Thyroid gland (tissue), 4 donors: ENCODE data around the gene DDX56.

ENCODE experiments used
- POLR2A ChIP-seq, 2 donors: fragments of 450-650 bp; IDR thresholded peaks; one replicate each; pipeline ENCODE4 v1.6.1; 2017; ENCODE audit warnings: antibody characterized with exemption in 2 of 2, mild to moderate bottlenecking in 2 of 2, moderate library complexity in 1 of 2
- TF ChIP-seq, protein P1 (sequence below), 6 experiments: fragments of 200-600 bp in 3 of 6; fragments of 450-650 bp in 3 of 6; sonication (generic) in 3 of 6; IDR thresholded peaks; one replicate each; pipeline ENCODE4 v1.5.1; 2016 to 2019; ENCODE audit warnings: antibody characterized with exemption in 6 of 6, mild to moderate bottlenecking in 2 of 6, inconsistent platforms in 1 of 6, moderate library complexity in 1 of 6

DNA sequence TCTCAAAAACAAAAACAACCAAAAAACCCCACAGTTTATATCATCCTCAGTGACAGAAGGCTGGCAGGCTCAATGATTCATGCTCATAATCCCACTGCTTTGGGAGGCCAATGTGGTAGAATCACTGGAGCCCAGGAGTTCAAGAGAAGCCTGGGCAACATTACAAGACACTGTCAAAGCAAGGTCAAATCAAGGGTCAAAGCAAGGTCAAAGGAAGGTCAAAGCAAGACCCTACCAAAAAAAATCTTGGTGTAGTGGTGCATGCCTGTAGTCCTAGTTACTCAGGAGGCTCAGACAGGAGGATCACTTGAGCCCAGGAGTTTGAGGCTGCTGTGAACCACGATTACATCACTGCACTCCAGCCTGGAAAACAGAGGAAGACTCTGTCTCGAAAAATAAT lies 18.4 kb downstream of the DDX56 start:
- TF ChIP-seq, protein P1, sequence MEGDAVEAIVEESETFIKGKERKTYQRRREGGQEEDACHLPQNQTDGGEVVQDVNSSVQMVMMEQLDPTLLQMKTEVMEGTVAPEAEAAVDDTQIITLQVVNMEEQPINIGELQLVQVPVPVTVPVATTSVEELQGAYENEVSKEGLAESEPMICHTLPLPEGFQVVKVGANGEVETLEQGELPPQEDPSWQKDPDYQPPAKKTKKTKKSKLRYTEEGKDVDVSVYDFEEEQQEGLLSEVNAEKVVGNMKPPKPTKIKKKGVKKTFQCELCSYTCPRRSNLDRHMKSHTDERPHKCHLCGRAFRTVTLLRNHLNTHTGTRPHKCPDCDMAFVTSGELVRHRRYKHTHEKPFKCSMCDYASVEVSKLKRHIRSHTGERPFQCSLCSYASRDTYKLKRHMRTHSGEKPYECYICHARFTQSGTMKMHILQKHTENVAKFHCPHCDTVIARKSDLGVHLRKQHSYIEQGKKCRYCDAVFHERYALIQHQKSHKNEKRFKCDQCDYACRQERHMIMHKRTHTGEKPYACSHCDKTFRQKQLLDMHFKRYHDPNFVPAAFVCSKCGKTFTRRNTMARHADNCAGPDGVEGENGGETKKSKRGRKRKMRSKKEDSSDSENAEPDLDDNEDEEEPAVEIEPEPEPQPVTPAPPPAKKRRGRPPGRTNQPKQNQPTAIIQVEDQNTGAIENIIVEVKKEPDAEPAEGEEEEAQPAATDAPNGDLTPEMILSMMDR (IDR thresholded peaks at IDR 0.05): no peak
- TF ChIP-seq POLR2A (IDR thresholded peaks at IDR 0.05): no peak
